ENCODE results near the gene VGLL3. TPM values are rescaled to one million over a fixed set of nuclear protein-coding genes. Genes with fewer than 3 reads are reported as not detected.
A peak's percentile ranks its signal among the peaks of the same experiment; 100 is the strongest.
"Not testable (repeated sequence)": the region's sequence is repeated elsewhere in the genome, so short reads cannot be mapped to it uniquely, and the experiment has no call there.

The VGLL3 gene
- polyA plus RNA-seq, 1 experiment: 98.8 TPM

DNA sequence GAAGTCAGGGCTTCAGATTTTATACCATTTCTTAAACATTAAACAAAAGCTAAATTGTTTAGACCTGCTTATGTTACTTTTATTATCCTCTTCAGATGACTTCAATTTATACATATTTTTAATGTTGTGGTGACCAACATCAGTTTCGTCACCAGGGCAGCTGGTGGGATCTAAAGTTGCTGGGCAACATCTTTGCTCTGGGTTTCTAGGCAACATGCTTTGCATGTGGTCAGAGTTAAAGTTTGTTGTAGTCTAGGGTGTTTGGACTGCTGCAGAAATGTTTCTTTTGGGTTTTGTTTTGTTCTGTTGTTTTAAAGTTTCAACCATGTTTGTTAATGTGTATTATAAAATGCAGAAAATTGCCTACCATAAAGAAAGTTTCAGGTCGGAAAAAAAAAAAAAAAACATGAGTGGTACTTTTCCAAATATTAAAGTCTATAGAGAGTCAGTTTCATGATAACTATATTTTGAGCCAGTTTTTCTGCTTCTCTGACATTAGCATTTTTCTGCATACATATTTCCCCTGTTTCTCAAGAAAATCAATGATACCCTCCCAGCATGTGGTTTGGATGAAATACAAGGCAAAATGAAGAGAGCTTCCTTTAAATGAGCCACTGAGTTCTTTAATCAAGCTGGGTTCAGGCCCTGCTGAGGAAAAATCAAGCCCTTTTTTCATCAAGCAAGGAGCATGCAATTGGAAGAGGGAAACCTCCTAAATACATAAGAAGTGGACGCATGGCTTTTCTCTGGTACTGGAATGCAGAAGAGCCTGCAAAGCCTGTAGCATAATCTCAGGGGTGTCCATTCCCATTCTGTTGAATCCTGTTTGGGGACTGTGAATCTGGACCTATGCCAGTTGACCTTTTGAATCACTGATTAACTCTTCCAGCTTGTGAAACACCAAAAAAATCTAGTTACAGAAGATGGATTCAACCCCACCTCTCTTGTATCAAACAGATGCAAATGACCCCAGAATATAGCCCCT, 35.0 kb upstream of the VGLL3 start:
- ChIA-PET POLR2A (no interaction called here), CTCF (no interaction called here)
- H3K36me3 ChIP-seq (ENCODE audit: control insufficient read depth, insufficient read depth, low read length): no peaks in the 10 kb centered on the region
- H3K27me3 ChIP-seq (ENCODE audit: control insufficient read depth, insufficient read depth, low read length): no peaks in the 10 kb centered on the region
- TF ChIP-seq CTCF (IDR thresholded peaks at IDR 0.05; ENCODE audit: insufficient read depth, low read depth, low read length): no peak
- DNase-seq (ENCODE audit: low read depth): no peak
- no peak overlapping the region for H3K4me3 ChIP-seq (ENCODE audit: low read depth, low read length)

GRCh38 chr3:87017370-87017769, 26.4 kb upstream of the VGLL3 start:
- H3K36me3 ChIP-seq (ENCODE audit: control insufficient read depth, insufficient read depth, low read length); H3K4me3 ChIP-seq (ENCODE audit: low read depth, low read length); H3K27me3 ChIP-seq (ENCODE audit: control insufficient read depth, insufficient read depth, low read length); DNase-seq (ENCODE audit: low read depth); POLR2A ChIA-PET: not testable (repeated sequence)
- CTCF ChIA-PET: interaction anchor here (0.8 kb wide), 1 partner anchor 10 kb away, joined by 3 read pairs; no protein-coding TSS in a partner anchor

- Histone ChIP-seq H3K4me3 (ENCODE audit: low read depth, low read length) (no peak overlapping the region), H3K27me3 (ENCODE audit: control insufficient read depth, insufficient read depth, low read length) (no peaks in the 10 kb centered on the region), H3K36me3 (ENCODE audit: control insufficient read depth, insufficient read depth, low read length) (no peaks in the 10 kb centered on the region)
- no peak for DNase-seq (ENCODE audit: low read depth)
- POLR2A ChIA-PET: interaction anchor here (0.6 kb wide), 1 partner anchor 22 kb away, joined by 3 read pairs; no protein-coding TSS in a partner anchor
- CTCF ChIA-PET: interaction anchor here (0.5 kb wide), 1 partner anchor 72 kb away, joined by 3 read pairs; no protein-coding TSS in a partner anchor
- no peak for TF ChIP-seq CTCF (IDR thresholded peaks at IDR 0.05; ENCODE audit: insufficient read depth, low read depth, low read length)
These were observed 18.3 kb upstream of the VGLL3 start for GRCh38 chr3:87009271-87009670.

- POLR2A ChIA-PET: no interaction called here
- DNase-seq (ENCODE audit: low read depth): no peak
- CTCF ChIA-PET: interaction anchor here (0.6 to 2.4 kb wide), 10 partner anchors 10 to 235 kb away, joined by 3 to 12 read pairs (median 3); no protein-coding TSS in a partner anchor
- peak; percentile 67 for TF ChIP-seq CTCF (IDR thresholded peaks at IDR 0.05; ENCODE audit: insufficient read depth, low read depth, low read length)
- no peak overlapping the region for H3K4me3 ChIP-seq (ENCODE audit: low read depth, low read length)
- no peaks in the 10 kb centered on the region for H3K36me3 ChIP-seq (ENCODE audit: control insufficient read depth, insufficient read depth, low read length)
- no peaks in the 10 kb centered on the region for H3K27me3 ChIP-seq (ENCODE audit: control insufficient read depth, insufficient read depth, low read length)
These were observed 16.0 kb upstream of the VGLL3 start for GRCh38 chr3:87006844-87007439.

- no peak for DNase-seq (ENCODE audit: low read depth)
- H3K4me3 ChIP-seq (ENCODE audit: low read depth, low read length): no peak overlapping the region
- no peak for TF ChIP-seq CTCF (IDR thresholded peaks at IDR 0.05; ENCODE audit: insufficient read depth, low read depth, low read length)
- CTCF ChIA-PET: no interaction called here
- POLR2A ChIA-PET: no interaction called here
- H3K36me3 ChIP-seq (ENCODE audit: control insufficient read depth, insufficient read depth, low read length): no peaks in the 10 kb centered on the region
- no peaks in the 10 kb centered on the region for H3K27me3 ChIP-seq (ENCODE audit: control insufficient read depth, insufficient read depth, low read length)
These were observed 13.9 kb upstream of the VGLL3 start for GRCh38 chr3:87004883-87005282.
